Large intestine (tissue), 3 donors: ENCODE data around the gene RAB6A. TPM values are rescaled to one million over a fixed set of nuclear protein-coding genes. Genes with fewer than 3 reads are reported as not detected.
A peak's percentile ranks its signal among the peaks of the same experiment; 100 is the strongest.

Experiments used
- DNase-seq, 2 donors: peaks; one replicate each; pipeline versions ENCODE4 v3.0.0 to v3.0.0-alpha.2; 2013
- H3K27ac ChIP-seq: one replicate; pipeline ENCODE4 v1.5.1; 2013; ENCODE audit warnings: low read length
- H3K27me3 ChIP-seq: 2 replicates; pipeline ENCODE4 v1.6.1; 2013; ENCODE audit warnings: low read length; ENCODE audit not compliant: control insufficient read depth, insufficient read depth
- H3K36me3 ChIP-seq: 2 replicates; pipeline ENCODE4 v1.6.1; 2013; ENCODE audit warnings: low read length; ENCODE audit not compliant: control insufficient read depth, insufficient read depth
- H3K4me1 ChIP-seq: one replicate; pipeline ENCODE4 v1.6.1; 2013; ENCODE audit warnings: low read length; ENCODE audit not compliant: control insufficient read depth, insufficient read depth
- H3K4me3 ChIP-seq: one replicate; pipeline ENCODE4 v1.5.1; 2013; ENCODE audit warnings: low read length
- H3K9me3 ChIP-seq: one replicate; pipeline ENCODE4 v1.6.1; 2013; ENCODE audit warnings: mild to moderate bottlenecking, low read depth, low read length, moderate library complexity; ENCODE audit not compliant: control insufficient read depth
- WGBS: methylation state at CpG from one replicate; pipeline ENCODE4 v1.1.5; 2013; ENCODE audit warnings: low lambda C conversion rate; ENCODE audit not compliant: insufficient coverage; 5-methylcytosine and 5-hydroxymethylcytosine counted together
- polyA plus RNA-seq: library from polyadenylated mRNA; unstranded; fragments of 120-200 nt; gene quantifications from one replicate; pipeline ENCODE4 v1.2.1, GENCODE V29; 2013

RAB6A gene
- polyA plus RNA-seq, 1 donor = 111 TPM

DNA sequence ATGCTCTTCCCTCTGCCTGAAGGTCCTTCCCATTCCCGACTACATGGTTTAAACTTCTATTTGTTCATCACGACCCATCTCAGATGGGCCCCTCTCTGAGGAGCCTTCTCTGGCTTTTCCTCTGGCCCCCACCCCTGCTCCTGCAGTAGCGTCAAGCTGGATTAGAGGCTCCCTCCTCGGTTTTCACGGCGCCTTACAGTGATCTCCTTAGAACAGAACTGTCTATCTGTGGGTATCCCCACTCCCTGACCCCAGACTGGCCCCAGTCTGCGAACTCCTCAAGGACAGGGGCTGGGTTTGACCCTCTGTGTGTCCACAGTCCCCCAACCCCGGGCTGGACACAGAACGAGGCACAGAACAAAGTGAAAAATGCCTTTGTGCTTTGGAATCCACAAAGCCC, 111.7 kb downstream of the RAB6A start:
- H3K36me3 ChIP-seq = no peaks in the 10 kb centered on the region
- H3K4me1 ChIP-seq = peaks cover 17% of the 10 kb centered on the region
- H3K27ac ChIP-seq = no peak overlapping the region
- peaks cover 12% of the 10 kb centered on the region for H3K27me3 ChIP-seq
- H3K4me3 ChIP-seq = no peak overlapping the region
- no peaks in the 10 kb centered on the region for H3K9me3 ChIP-seq
- no peak for DNase-seq
- WGBS = 83% methylated on average over 2 of the region's 9 CpGs

DNA sequence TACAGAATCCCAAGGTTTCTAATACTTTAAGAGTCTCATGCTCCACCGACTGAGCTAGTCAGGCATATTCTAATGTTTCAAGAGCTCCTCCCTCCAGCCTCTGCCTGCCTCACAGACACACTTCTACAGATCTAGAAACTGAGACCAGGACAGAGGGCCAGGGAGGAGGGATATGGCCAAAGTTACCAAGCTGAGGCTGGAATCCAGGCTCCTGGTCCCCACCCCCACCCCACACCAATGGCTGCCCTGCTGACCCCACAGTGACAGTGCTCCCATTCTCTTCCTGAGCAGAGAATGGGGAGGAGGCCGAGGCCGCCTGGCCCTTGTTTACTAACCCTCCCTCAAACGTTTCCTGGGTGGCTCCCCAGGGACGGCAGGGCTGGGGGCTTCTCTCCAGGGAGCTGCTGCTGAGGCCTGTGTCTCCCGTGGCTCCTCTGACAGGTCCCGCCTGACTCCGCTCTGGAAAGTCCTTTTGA, 112.3 kb downstream of the RAB6A start:
- Histone ChIP-seq H3K36me3 (no peaks in the 10 kb centered on the region), H3K4me3 (no peak overlapping the region), H3K9me3 (no peaks in the 10 kb centered on the region), H3K27ac (no peak overlapping the region), H3K4me1 (peaks cover 17% of the 10 kb centered on the region), H3K27me3 (peaks cover 12% of the 10 kb centered on the region)
- WGBS = no CpG with 5 or more reads among the region's 8 CpGs
- DNase-seq = no peak

DNA sequence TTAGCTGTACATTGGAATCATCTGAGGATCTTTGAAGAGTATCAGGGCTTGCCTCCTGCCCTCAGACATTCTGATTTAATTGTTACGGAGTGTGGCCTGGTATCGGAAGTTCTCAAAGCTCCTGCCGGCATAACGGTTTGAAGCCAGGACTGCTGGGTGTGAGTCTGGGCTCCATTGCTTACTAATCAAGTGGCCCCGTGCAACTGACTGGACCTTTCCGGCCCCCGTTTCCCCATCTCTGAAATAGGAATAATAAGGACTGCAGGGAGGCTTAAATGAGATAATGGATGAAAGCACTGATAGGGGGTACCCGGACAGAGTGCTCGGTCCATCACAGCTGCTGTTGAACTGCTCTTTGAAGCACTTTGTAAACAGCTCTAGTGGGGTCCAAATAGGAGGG, 112.8 kb downstream of the RAB6A start:
- peaks cover 12% of the 10 kb centered on the region for H3K27me3 ChIP-seq
- H3K4me1 ChIP-seq = peaks cover 17% of the 10 kb centered on the region
- H3K9me3 ChIP-seq = no peaks in the 10 kb centered on the region
- DNase-seq = no peak
- no peak overlapping the region for H3K4me3 ChIP-seq
- WGBS = 74% methylated on average over 3 of the region's 9 CpGs
- no peak overlapping the region for H3K27ac ChIP-seq
- no peaks in the 10 kb centered on the region for H3K36me3 ChIP-seq

DNA sequence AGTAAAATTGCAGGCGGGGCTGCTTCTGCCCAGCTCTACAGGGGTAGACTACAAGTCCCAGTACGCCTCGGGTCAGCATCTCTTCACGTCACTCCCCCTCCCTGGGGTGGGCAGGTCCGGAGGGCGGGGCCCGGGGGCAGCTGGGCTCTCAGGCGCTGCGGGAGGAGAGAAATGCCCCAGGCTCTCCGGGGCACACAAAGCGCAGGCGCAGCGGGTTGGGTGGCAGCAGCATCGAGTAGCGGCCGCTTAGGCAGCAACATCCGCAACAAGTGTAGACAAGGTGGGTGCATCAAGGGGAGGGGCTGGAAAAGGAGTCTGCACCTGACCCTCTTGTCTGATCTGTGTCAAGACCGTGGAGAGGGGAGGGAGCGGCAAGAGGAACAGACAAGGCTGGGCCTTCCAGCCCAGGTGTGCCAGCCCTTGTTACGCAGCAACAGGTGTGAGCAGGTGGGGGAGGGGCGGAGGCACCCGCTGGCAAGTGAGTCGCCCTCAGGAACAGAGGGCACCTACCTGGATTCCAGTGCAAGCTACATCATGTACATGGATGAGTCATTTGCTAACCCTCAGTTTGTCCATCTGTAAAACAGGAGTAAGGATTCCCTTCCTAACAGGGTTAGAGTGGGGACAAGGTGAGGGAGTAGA, 113.3 kb downstream of the RAB6A start:
- Histone ChIP-seq H3K27me3 (peaks cover 12% of the 10 kb centered on the region), H3K4me3 (peak overlapping the region; percentile 16), H3K4me1 (peaks cover 17% of the 10 kb centered on the region), H3K9me3 (no peaks in the 10 kb centered on the region), H3K27ac (no peak overlapping the region), H3K36me3 (no peaks in the 10 kb centered on the region)
- WGBS = no CpG with 5 or more reads among the region's 23 CpGs
- DNase-seq = peak; percentile 79 to 88

DNA sequence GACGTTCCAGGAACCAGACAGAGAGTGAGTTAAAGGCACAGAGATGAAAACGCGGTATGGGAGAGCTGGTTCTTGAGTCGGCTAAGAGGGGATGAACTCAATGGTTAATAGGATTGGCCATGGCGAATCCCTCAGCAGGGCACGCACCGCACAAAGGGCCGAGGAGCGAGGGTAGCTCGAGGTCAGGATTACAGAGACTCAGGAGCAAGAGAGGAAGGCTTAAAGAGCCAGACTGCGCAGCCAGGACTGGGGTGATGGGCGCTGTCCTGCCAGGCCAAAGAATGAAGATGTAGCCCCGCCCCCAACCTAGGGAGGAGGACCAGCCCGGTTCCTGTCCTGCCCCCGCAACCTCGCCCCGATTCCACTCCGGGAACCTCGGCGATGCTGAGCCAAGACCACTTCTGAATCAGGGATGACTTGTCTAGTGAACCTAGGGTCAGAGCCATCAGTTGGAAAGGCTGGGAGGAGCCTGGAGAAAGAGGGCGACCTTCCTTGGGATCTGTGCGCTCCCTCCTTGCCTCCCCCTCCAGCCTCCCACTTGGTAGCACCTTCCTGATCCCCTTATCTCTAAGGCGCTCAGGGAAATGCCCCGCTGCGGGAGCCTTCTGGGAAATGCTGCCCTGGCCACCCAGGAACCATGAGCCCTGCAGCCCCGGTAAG, 114.8 kb downstream of the RAB6A start, which contains the start of gene PLEKHB1:
PLEKHB1 (plus strand) TSS at position 610 of the 660 bp plus-strand sequence; CDS start at position 638, 28 bp downstream.
- WGBS = no CpG with 5 or more reads among the region's 26 CpGs
- Histone ChIP-seq H3K4me3 (no peak within 1 kb of the TSS), H3K4me1 (peaks cover 11% of the 10 kb centered on the region), H3K9me3 (no peaks in the 10 kb centered on the region), H3K27ac (no peak within 1 kb of the TSS), H3K27me3 (peaks cover 12% of the 10 kb centered on the region), H3K36me3 (no peaks in the 10 kb centered on the region)
- peak in 1 of 2 donors; percentile 33 for DNase-seq

DNA sequence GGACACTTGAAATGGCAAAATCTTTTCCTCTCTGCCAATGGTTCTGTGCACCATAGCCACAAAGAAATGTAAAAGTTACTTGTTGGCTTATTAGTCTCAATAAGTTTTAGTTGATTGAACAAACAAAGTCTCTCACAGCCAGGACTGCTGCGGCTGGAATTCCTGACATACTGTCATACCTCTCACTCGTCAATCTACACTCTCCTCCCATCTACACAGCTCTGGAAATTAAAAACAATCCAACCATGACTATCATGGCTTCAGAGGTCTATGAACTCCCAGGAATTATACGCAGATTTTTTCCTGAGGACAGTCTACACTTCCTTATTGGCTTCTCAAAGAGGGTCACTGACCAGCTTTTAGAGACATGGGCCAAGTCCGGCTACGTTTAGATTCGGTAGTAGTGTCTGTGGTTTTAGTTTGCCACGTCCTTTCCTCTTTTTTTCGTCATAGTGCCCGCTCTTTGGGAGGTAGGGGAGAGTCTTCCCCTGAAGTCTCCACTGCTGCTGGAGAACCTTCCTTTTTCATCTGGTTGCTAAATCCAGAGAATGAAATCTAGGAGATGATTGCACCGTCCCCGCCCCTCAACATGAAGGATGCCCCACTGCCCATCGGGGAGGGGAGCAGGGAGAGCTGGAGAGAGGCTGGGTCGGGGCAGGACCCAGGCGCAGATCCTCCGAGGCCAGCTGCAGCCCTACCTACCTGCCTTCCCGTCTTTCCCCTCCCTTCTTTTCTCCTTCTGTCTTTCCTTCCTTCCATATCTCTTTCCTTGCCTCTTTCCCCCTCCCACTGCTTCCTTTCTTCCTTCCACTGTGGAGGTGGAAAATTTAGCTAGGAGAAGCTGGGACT, 115.5 kb downstream of the RAB6A start:
- no peak overlapping the region for H3K4me3 ChIP-seq
- no peaks in the 10 kb centered on the region for H3K9me3 ChIP-seq
- H3K27me3 ChIP-seq = peaks cover 12% of the 10 kb centered on the region
- DNase-seq = no peak
- 20% methylated on average over 2 of the region's 16 CpGs for WGBS
- peaks cover 11% of the 10 kb centered on the region for H3K4me1 ChIP-seq
- no peak overlapping the region for H3K27ac ChIP-seq
- H3K36me3 ChIP-seq = no peaks in the 10 kb centered on the region

DNA sequence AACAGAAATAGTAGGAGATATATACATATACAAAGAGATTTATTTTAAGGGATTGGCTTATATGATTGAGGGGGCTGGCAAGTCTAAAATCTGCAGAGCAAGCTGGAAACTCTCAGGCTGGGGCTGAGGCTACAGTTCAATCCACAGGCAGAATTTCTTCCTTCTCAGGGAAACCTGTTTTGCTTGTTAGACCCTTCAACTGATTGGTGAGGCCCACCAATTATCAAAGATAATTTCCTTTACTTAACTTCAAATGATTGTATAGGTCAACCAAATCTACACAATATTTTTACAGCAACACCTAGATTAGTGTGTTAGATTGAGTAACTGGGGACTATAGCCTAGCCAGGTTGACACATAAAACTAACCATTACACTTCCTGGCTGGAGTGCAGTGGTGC, 119.2 kb downstream of the RAB6A start:
- DNase-seq = no peak
- H3K27me3 ChIP-seq = peaks cover 12% of the 10 kb centered on the region
- H3K9me3 ChIP-seq = no peaks in the 10 kb centered on the region
- peaks cover 8% of the 10 kb centered on the region for H3K4me1 ChIP-seq
- no peak overlapping the region for H3K27ac ChIP-seq
- no peaks in the 10 kb centered on the region for H3K36me3 ChIP-seq
- no peak overlapping the region for H3K4me3 ChIP-seq

DNA sequence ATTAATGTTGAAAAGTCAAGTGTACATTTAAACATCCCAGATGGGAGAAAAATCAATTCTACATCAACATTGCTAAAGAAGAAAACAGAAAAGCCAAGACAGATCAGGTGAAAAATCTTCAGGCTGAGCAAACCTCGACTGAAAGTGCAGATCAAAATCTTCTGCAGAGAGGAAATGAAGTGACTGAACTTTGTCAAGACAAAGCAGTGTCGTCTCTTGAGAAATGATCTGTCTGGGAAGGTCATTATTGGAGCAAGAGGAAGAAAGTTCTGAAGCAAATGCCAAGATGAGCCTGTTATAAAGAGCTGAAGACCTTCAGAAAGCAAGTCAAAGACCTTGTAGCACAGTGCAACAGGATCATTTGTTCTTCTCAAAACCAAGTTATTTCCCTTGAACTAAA, 120.3 kb downstream of the RAB6A start:
- Histone ChIP-seq H3K4me3 (no peak overlapping the region), H3K27me3 (peaks cover 4% of the 10 kb centered on the region), H3K4me1 (peaks cover 5% of the 10 kb centered on the region), H3K9me3 (no peaks in the 10 kb centered on the region), H3K27ac (no peak overlapping the region), H3K36me3 (no peaks in the 10 kb centered on the region)
- no peak for DNase-seq
- WGBS = 0% methylated on average over 1 of the region's 2 CpGs

DNA sequence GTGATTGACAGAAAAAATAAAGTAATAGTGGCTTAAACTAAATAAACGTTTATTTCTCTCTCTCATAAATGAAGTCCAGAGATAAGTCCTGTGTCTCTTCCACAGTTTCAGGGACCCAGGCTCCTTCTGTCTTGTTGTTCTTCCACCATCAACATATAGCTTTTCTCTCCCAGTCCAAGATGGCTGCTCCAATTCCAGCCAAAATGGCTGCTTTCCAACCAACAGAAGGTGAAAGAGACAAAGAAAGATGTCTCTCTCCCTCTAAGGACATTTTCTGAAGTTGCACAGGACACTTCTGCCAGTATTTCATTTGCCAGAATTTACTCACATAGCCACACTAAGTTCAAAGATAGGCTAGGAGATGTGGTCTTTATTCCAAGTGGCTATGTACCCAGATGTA, 123.9 kb downstream of the RAB6A start:
- Histone ChIP-seq H3K27ac (no peak overlapping the region), H3K9me3 (no peaks in the 10 kb centered on the region), H3K27me3 (no peaks in the 10 kb centered on the region), H3K36me3 (no peaks in the 10 kb centered on the region), H3K4me3 (no peak overlapping the region), H3K4me1 (no peaks in the 10 kb centered on the region)
- no peak for DNase-seq
- WGBS = no CpG with 5 or more reads among the region's 1 CpG

DNA sequence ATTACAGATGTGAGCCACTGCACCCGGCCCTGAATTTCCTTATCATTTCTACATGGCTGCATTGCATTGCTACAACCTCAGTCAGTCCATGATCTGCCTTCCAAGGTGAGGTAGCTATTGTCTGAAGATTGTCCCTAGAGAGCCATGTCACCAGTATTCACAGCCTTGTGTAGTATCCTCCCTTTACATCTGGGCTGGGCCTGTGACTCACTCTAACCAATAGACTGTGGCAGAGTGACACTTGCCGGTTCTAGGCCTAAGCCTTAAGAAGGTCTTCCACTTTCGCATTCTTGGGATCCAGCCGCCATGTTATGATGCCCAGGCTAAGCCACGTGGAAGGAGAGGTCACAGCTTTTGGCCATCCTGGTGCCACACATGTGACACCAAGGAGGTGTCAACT, 124.6 kb downstream of the RAB6A start:
- no peak for DNase-seq
- Histone ChIP-seq H3K27ac (no peak overlapping the region), H3K27me3 (no peaks in the 10 kb centered on the region), H3K36me3 (no peaks in the 10 kb centered on the region), H3K9me3 (no peaks in the 10 kb centered on the region), H3K4me1 (no peaks in the 10 kb centered on the region), H3K4me3 (no peak overlapping the region)
- no CpG with 5 or more reads among the region's 5 CpGs for WGBS
